ENCODE data around the gene EYA2. TPM values are rescaled to one million over a fixed set of nuclear protein-coding genes. Genes with fewer than 3 reads are reported as not detected.

EYA2 gene
- total RNA-seq, 1 experiment from 2014 or later: not detected

DNA sequence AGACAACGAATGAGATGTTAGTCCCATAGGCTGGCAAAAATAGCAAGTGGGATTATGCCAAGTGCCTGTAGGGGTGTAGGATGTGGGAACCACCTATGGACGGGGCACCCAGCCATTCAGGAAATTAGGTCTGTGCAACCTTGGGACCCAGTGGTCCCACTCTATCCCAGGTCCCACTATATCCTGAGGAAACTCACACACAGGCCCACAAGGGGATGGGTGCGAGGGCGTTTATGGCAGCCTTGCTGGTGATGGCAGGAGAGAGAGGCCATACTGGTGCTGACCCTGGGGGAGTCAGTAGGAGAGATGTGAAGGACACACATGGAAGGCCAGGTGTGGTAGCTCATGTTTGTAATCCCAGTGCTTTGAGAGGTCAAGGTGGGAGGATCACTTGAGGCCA lies 163.6 kb downstream of the EYA2 start:
- CTCF ChIA-PET: no interaction called here
- Mint-ChIP-seq H3K27me3 (ENCODE audit: insufficient read depth, unreplicated experiment) (peaks cover 16% of the 10 kb centered on the region), H3K9me3 (ENCODE audit: unreplicated experiment) (no peaks in the 10 kb centered on the region), H3K36me3 (ENCODE audit: insufficient read depth, unreplicated experiment) (no peaks in the 10 kb centered on the region), H3K4me1 (ENCODE audit: insufficient read depth, unreplicated experiment) (no peaks in the 10 kb centered on the region), H3K27ac (ENCODE audit: low read depth, unreplicated experiment) (no peak overlapping the region), H3K4me3 (ENCODE audit: unreplicated experiment) (no peak overlapping the region)
- TF ChIP-seq, protein P1, sequence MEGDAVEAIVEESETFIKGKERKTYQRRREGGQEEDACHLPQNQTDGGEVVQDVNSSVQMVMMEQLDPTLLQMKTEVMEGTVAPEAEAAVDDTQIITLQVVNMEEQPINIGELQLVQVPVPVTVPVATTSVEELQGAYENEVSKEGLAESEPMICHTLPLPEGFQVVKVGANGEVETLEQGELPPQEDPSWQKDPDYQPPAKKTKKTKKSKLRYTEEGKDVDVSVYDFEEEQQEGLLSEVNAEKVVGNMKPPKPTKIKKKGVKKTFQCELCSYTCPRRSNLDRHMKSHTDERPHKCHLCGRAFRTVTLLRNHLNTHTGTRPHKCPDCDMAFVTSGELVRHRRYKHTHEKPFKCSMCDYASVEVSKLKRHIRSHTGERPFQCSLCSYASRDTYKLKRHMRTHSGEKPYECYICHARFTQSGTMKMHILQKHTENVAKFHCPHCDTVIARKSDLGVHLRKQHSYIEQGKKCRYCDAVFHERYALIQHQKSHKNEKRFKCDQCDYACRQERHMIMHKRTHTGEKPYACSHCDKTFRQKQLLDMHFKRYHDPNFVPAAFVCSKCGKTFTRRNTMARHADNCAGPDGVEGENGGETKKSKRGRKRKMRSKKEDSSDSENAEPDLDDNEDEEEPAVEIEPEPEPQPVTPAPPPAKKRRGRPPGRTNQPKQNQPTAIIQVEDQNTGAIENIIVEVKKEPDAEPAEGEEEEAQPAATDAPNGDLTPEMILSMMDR (IDR thresholded peaks at IDR 0.05; ENCODE audit: unreplicated experiment): no peak
- intact Hi-C loops (cut with micrococcal nuclease): no loop called here
- POLR2A ChIA-PET: no interaction called here
- no TSS peak for BruUV-seq (replicated peaks)
- DNase-seq (ENCODE audit: unreplicated experiment): no peak

DNA sequence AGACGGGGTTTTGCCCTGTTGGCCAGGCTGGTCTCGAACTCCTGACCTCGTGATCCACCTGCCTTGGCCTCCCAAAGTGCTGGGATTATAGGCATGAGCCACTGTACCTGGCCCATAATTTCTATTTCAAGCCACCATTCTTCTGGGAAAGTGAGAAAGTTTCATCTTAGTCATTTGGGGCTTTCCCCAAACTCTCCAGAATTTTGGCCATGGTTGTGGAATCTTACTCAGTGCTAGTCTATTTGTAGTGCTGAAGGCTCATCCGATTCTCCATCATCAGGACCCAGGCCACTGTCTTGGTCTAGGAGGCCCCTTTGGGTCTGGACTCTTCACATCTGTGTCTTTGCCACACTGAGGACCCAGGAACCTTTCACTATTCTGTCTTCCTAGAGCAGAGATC lies 164.9 kb downstream of the EYA2 start:
- TF ChIP-seq, protein P1 (IDR thresholded peaks at IDR 0.05; ENCODE audit: unreplicated experiment): no peak
- H3K4me1 Mint-ChIP-seq (ENCODE audit: insufficient read depth, unreplicated experiment): no peaks in the 10 kb centered on the region
- CTCF ChIA-PET: no interaction called here
- H3K27me3 Mint-ChIP-seq (ENCODE audit: insufficient read depth, unreplicated experiment): peaks cover 16% of the 10 kb centered on the region
- peaks cover 2% of the 10 kb centered on the region for H3K9me3 Mint-ChIP-seq (ENCODE audit: unreplicated experiment)
- DNase-seq (ENCODE audit: unreplicated experiment): peak; percentile 9
- POLR2A ChIA-PET: interaction anchor here (1.2 kb wide), 1 partner anchor 65 kb away, joined by 4 read pairs; no protein-coding TSS in a partner anchor
- intact Hi-C loops (cut with micrococcal nuclease): no loop called here
- no peaks in the 10 kb centered on the region for H3K36me3 Mint-ChIP-seq (ENCODE audit: insufficient read depth, unreplicated experiment)
- no peak overlapping the region for H3K4me3 Mint-ChIP-seq (ENCODE audit: unreplicated experiment)
- no TSS peak for BruUV-seq (replicated peaks)
- no peak overlapping the region for H3K27ac Mint-ChIP-seq (ENCODE audit: low read depth, unreplicated experiment)

DNA sequence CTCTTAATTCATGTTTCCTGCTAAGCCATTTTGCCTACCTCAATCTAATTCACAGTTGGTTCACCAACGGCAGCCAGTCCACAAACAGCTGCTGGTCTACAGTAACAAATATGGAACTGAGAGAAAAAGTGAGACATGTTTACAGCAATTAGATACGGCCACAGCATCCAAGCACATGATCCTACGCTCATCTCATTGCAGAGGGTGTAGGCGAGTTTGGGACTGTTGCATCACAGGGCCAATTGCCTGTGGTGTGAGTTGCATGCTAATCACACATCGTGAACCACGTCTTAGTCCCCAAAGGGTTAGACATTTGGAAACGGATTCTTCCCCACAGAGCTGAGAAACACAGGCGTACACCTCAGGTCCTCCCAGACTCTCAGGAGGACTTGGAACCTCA lies 166.9 kb downstream of the EYA2 start:
- ChIA-PET CTCF (no interaction called here), POLR2A (interaction anchor here (0.7 kb wide), 1 partner anchor 1596 kb away, joined by 5 read pairs; no protein-coding TSS in a partner anchor)
- H3K36me3 Mint-ChIP-seq (ENCODE audit: insufficient read depth, unreplicated experiment): no peaks in the 10 kb centered on the region
- TF ChIP-seq, protein P1 (IDR thresholded peaks at IDR 0.05; ENCODE audit: unreplicated experiment): no peak
- no peaks in the 10 kb centered on the region for H3K27me3 Mint-ChIP-seq (ENCODE audit: insufficient read depth, unreplicated experiment)
- H3K9me3 Mint-ChIP-seq (ENCODE audit: unreplicated experiment): peaks cover 7% of the 10 kb centered on the region
- intact Hi-C loops (cut with micrococcal nuclease): no loop called here
- DNase-seq (ENCODE audit: unreplicated experiment): no peak
- no peak overlapping the region for H3K27ac Mint-ChIP-seq (ENCODE audit: low read depth, unreplicated experiment)
- no TSS peak for BruUV-seq (replicated peaks)
- no peak overlapping the region for H3K4me3 Mint-ChIP-seq (ENCODE audit: unreplicated experiment)
- H3K4me1 Mint-ChIP-seq (ENCODE audit: insufficient read depth, unreplicated experiment): no peaks in the 10 kb centered on the region

DNA sequence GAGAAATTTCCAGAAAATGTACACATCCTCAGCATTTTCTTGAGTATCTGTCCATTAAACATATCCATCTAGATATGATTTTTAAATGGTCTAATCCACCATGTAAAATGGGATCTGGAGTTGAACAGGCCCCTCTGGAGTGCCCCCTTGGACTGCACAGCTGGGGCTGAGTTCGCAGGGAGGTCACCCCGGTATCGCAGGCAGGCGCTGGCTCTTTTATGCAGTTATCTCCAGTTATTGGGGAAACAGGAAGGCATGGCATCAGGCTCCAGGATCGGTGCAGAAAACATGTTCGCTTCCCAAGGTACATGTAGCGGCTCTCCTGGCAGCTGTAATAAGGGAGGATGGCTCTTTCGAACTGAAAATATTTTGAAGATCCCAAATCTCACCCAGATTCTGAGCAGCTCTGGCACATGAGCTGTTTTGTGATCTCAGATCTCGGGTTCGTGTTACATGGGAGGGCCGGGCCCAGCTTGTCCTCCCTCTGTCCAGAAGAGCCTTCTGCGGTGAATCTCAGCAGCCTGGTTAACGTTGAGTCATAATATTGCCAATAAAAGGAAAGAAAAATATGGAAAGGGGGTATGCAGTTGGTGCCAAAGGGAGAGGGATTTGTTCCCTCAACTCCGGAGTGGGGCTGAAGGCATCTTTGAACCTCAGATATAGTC lies 167.7 kb downstream of the EYA2 start:
- no peaks in the 10 kb centered on the region for H3K4me1 Mint-ChIP-seq (ENCODE audit: insufficient read depth, unreplicated experiment)
- intact Hi-C loops (cut with micrococcal nuclease): no loop called here
- TF ChIP-seq, protein P1 (IDR thresholded peaks at IDR 0.05; ENCODE audit: unreplicated experiment): no peak
- no peaks in the 10 kb centered on the region for H3K36me3 Mint-ChIP-seq (ENCODE audit: insufficient read depth, unreplicated experiment)
- no peak overlapping the region for H3K4me3 Mint-ChIP-seq (ENCODE audit: unreplicated experiment)
- ChIA-PET CTCF (no interaction called here), POLR2A (no interaction called here)
- H3K9me3 Mint-ChIP-seq (ENCODE audit: unreplicated experiment): peaks cover 14% of the 10 kb centered on the region
- no peak for DNase-seq (ENCODE audit: unreplicated experiment)
- no peaks in the 10 kb centered on the region for H3K27me3 Mint-ChIP-seq (ENCODE audit: insufficient read depth, unreplicated experiment)
- no TSS peak for BruUV-seq (replicated peaks)
- no peak overlapping the region for H3K27ac Mint-ChIP-seq (ENCODE audit: low read depth, unreplicated experiment)

Measured in MCF 10A (cell line).